WERI-Rb-1 (cell line): Measurements from ENCODE around the gene WNK3.

Experiments used
- DNase-seq: peaks from one replicate; pipeline ENCODE4 v3.0.0-alpha.2; 2020
- H3K27ac ChIP-seq: fragments of 250-450 bp; sonication (Bioruptor Pico); 2 replicates; pipeline ENCODE4 v1.5.1; 2020; ENCODE audit warnings: mild to moderate bottlenecking, moderate library complexity
- H3K27me3 ChIP-seq: fragments of 250-450 bp; sonication (Bioruptor Pico); 2 replicates; pipeline ENCODE4 v1.5.1; 2021; ENCODE audit warnings: mild to moderate bottlenecking, low read depth, moderate library complexity; ENCODE audit not compliant: insufficient read depth, severe bottlenecking
- H3K36me3 ChIP-seq: fragments of 250-450 bp; sonication (Bioruptor Pico); 2 replicates; pipeline ENCODE4 v1.5.1; 2020; ENCODE audit warnings: mild to moderate bottlenecking, moderate library complexity
- H3K4me3 ChIP-seq: 2 replicates; pipeline ENCODE4 v1.5.1; 2011; ENCODE audit warnings: low read depth, mild to moderate bottlenecking, control low read depth, low read length
- H3K9me3 ChIP-seq: fragments of 250-450 bp; sonication (Bioruptor Pico); 2 replicates; pipeline ENCODE4 v1.5.1; 2021; ENCODE audit warnings: mild to moderate bottlenecking, moderate library complexity; ENCODE audit not compliant: severe bottlenecking
- CTCF ChIP-seq: IDR thresholded peaks from 2 replicates; pipeline ENCODE4 v1.5.1; 2011; ENCODE audit warnings: low read depth, mild to moderate bottlenecking, control low read depth, inconsistent platforms, low read length

WNK3 gene

DNA sequence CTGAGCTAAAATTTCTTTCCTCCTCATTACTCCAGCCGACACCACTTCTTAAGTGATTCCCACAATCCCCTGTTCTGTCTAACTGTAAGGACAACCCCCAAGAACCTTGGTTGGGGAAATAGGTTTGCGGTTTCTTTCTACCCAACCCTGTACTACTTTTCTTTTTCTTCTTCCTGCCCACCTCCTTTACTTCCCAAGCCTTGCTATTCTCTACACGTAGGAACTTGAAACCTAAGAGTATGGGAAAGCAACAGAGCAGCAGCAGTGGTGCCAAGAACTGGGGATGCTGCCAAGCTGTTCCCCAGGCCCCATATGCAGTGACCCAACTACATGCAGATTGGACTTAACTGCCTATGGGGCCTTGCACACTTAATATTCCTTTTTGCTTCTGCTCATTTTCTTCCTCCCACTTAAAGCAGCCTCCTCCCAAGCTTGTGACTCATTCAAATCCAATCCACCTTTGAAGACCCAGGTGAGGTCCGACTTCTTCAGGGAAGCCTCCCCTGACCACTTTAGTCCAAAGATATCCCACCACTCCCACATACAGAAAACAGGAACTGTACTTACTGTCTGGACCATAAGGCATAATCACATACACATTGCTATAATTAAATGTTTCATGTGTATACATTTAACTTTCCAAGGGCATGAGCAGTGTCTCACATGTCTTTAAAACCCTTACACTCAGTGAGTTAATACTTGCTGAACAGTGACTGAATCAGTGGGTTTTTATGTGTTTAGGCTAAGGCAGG lies 176.5 kb downstream of the WNK3 start:
- no peak for TF ChIP-seq CTCF

GRCh38 chrX:54180403-54180802 lies 177.4 kb downstream of the WNK3 start:
- Histone ChIP-seq H3K4me3 (no peak overlapping the region), H3K27ac (no peak overlapping the region), H3K27me3 (no peaks in the 10 kb centered on the region), H3K9me3 (no peaks in the 10 kb centered on the region), H3K36me3 (peaks cover 6% of the 10 kb centered on the region; the same call in 1 of the 2 replicates)
- no peak for TF ChIP-seq CTCF
- no peak for DNase-seq

More for the DNA sequence above, 176.5 kb downstream of the WNK3 start:
- DNase-seq = no peak
- no peaks in the 10 kb centered on the region for H3K9me3 ChIP-seq
- H3K27me3 ChIP-seq = no peaks in the 10 kb centered on the region
- no peak overlapping the region for H3K27ac ChIP-seq
- H3K36me3 ChIP-seq = peaks cover 6% of the 10 kb centered on the region; the same call in 1 of the 2 replicates
- H3K4me3 ChIP-seq = peak overlapping the region; percentile 62

- H3K4me3 ChIP-seq = no peak overlapping the region
- H3K36me3 ChIP-seq = peaks cover 6% of the 10 kb centered on the region; the same call in 1 of the 2 replicates
- H3K27me3 ChIP-seq = no peaks in the 10 kb centered on the region
- H3K27ac ChIP-seq = no peak overlapping the region
- no peak for DNase-seq
- H3K9me3 ChIP-seq = no peaks in the 10 kb centered on the region
- TF ChIP-seq CTCF = no peak
These were observed 179.5 kb downstream of the WNK3 start for GRCh38 chrX:54178100-54178940.

DNA sequence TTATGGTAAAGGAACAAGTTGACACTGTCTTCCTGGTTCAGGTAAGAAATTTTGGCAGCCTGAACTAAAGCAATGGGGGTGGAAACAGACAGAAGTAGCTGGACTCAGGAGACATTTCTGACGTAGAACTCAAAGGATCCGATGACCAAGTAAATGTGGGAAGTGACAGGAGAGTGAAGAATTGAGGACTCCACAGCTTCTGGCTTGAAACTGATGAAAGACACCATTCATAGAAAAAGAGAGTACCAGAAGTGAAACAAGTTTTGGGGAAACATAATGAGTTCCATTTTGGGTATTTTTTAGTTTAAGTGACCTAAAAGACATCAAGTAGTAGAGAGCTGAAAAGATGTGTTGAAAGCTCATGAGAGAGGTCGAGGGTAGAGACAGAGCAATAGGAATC lies 180.5 kb downstream of the WNK3 start:
- H3K4me3 ChIP-seq = no peak overlapping the region
- H3K36me3 ChIP-seq = peaks cover 6% of the 10 kb centered on the region; the same call in 1 of the 2 replicates
- no peak overlapping the region for H3K27ac ChIP-seq

DNA sequence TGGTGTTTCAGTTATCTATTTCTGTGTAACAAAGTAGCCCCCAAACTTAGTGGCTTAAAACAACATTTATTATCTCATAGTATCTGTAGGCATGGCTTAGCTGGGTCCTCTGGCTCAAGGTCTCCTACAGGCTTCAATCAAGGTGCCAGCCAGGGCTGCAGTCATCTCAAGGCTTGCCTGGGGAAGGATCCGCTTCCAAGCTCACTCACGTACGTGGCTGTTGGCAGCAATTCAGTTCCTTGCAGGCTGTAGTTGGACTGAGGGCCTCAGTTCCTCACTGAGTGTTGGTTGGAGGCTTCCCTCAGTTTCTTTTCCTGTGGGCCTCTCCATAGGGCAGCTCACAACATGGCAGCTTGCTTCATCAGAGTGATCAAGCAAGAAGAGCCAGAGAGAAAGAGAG lies 184.1 kb downstream of the WNK3 start:
- peaks cover 2% of the 10 kb centered on the region; the same call in 1 of the 2 replicates for H3K36me3 ChIP-seq
- no peak for TF ChIP-seq CTCF

More for the DNA sequence above, 180.5 kb downstream of the WNK3 start:
- no peaks in the 10 kb centered on the region for H3K27me3 ChIP-seq
- H3K9me3 ChIP-seq = no peaks in the 10 kb centered on the region
- no peak for DNase-seq
- TF ChIP-seq CTCF = no peak

More for the DNA sequence above, 184.1 kb downstream of the WNK3 start:
- no peak for DNase-seq
- no peak overlapping the region for H3K27ac ChIP-seq
- H3K9me3 ChIP-seq = no peaks in the 10 kb centered on the region
- no peak overlapping the region for H3K4me3 ChIP-seq
- H3K27me3 ChIP-seq = no peaks in the 10 kb centered on the region
